Tibial nerve (tissue), 3 donors: ENCODE results near the gene DNMT3A.

Source experiments
- POLR2A ChIP-seq, 2 donors: fragments of 450-650 bp; IDR thresholded peaks; one replicate each; pipeline ENCODE4 v1.6.1; 2017; ENCODE audit warnings: antibody characterized with exemption in 2 of 2, mild to moderate bottlenecking in 2 of 2, moderate library complexity in 2 of 2
- TF ChIP-seq, protein P1 (sequence below), 5 experiments: fragments of 200-600 bp in 3 of 5; fragments of 450-650 bp in 2 of 5; sonication (generic) in 3 of 5; IDR thresholded peaks; one replicate each; pipeline ENCODE4 v1.5.1; 2016 to 2019; ENCODE audit warnings: antibody characterized with exemption in 5 of 5, mild to moderate bottlenecking in 3 of 5, moderate library complexity in 2 of 5

DNA sequence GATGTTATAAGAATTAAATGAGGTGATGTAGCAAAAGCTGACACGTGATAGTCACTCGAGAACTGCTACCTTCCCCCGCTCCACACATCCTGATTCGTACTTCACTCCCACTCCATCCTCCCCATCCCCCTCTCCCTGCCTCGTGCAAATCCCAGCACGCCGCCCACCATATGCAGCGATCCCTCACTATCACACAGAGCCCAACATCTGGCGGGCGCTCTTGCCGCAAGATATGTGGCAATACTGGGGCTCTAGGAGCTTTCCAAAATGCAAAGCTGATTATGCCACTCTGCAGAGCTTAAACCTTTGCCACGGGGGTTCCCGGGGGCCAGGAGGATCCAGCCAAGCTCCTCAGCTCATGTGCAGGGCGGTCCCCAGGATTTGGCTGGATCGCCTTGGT, 37.4 kb downstream of the DNMT3A start:
- no peak for TF ChIP-seq POLR2A (IDR thresholded peaks at IDR 0.05)
- TF ChIP-seq, protein P1, sequence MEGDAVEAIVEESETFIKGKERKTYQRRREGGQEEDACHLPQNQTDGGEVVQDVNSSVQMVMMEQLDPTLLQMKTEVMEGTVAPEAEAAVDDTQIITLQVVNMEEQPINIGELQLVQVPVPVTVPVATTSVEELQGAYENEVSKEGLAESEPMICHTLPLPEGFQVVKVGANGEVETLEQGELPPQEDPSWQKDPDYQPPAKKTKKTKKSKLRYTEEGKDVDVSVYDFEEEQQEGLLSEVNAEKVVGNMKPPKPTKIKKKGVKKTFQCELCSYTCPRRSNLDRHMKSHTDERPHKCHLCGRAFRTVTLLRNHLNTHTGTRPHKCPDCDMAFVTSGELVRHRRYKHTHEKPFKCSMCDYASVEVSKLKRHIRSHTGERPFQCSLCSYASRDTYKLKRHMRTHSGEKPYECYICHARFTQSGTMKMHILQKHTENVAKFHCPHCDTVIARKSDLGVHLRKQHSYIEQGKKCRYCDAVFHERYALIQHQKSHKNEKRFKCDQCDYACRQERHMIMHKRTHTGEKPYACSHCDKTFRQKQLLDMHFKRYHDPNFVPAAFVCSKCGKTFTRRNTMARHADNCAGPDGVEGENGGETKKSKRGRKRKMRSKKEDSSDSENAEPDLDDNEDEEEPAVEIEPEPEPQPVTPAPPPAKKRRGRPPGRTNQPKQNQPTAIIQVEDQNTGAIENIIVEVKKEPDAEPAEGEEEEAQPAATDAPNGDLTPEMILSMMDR (IDR thresholded peaks at IDR 0.05) = no peak
